Nephron (organoid): Measurements from ENCODE around the gene ZNF202.

Experiments used
- H3K27ac Mint-ChIP-seq, 3 experiments: 2 replicates each; pipeline ENCODE4 v1.8.0; 2020; ENCODE audit warnings: mixed read lengths in 3 of 3, mild to moderate bottlenecking in 2 of 3, moderate library complexity in 1 of 3
- H3K27me3 Mint-ChIP-seq: 2 replicates; pipeline ENCODE4 v1.8.0; 2021; ENCODE audit warnings: low read depth, mild to moderate bottlenecking, moderate library complexity, mixed read lengths
- H3K36me3 Mint-ChIP-seq: 2 replicates; pipeline ENCODE4 v1.8.0; 2020; ENCODE audit warnings: low read depth, mixed read lengths
- H3K4me1 Mint-ChIP-seq: 2 replicates; pipeline ENCODE4 v1.8.0; 2020; ENCODE audit warnings: mixed read lengths
- H3K4me3 Mint-ChIP-seq, 3 experiments: 2 replicates each; pipeline ENCODE4 v1.8.0; 2020; ENCODE audit warnings: mild to moderate bottlenecking in 3 of 3, mixed read lengths in 3 of 3, moderate library complexity in 2 of 3
- H3K9me3 Mint-ChIP-seq: 2 replicates; pipeline ENCODE4 v1.8.0; 2020; ENCODE audit warnings: mixed read lengths
- TF ChIP-seq, protein P1 (sequence below), 3 experiments: fragments of 200-600 bp; sonication (generic); IDR thresholded peaks; one replicate each; pipeline ENCODE4 v1.5.0; 2021; ENCODE audit warnings: antibody characterized with exemption in 3 of 3; ENCODE audit not compliant: unreplicated experiment in 3 of 3

The ZNF202 gene

DNA sequence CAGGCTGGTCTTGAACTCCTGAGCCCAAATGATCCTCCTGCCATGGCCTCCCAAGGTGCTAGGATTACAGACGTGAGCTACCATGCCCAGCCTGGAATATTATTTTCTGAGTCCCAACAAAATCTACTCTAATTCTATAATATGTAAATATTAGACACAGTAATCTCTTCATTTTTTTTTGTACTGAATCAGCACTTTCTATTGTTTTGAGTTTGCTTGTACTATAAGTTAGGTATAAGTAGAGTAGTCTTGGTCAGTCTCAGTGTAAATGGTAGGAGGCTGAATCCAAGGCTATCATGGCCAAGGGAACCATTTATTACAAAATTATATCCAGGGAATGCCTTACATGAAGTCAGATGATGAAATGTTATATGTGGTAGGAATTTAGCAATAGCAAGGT is 32.5 kb upstream of the ZNF202 start:
- H3K27me3 Mint-ChIP-seq, result no peaks in the 10 kb centered on the region
- TF ChIP-seq, protein P1, sequence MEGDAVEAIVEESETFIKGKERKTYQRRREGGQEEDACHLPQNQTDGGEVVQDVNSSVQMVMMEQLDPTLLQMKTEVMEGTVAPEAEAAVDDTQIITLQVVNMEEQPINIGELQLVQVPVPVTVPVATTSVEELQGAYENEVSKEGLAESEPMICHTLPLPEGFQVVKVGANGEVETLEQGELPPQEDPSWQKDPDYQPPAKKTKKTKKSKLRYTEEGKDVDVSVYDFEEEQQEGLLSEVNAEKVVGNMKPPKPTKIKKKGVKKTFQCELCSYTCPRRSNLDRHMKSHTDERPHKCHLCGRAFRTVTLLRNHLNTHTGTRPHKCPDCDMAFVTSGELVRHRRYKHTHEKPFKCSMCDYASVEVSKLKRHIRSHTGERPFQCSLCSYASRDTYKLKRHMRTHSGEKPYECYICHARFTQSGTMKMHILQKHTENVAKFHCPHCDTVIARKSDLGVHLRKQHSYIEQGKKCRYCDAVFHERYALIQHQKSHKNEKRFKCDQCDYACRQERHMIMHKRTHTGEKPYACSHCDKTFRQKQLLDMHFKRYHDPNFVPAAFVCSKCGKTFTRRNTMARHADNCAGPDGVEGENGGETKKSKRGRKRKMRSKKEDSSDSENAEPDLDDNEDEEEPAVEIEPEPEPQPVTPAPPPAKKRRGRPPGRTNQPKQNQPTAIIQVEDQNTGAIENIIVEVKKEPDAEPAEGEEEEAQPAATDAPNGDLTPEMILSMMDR (IDR thresholded peaks at IDR 0.05; ENCODE audit: unreplicated experiment in 3 of 3), result no peak
- no peak overlapping the region for H3K4me3 Mint-ChIP-seq
- H3K27ac Mint-ChIP-seq, result no peak overlapping the region
- H3K4me1 Mint-ChIP-seq, result no peaks in the 10 kb centered on the region
- H3K36me3 Mint-ChIP-seq, result no peaks in the 10 kb centered on the region
- H3K9me3 Mint-ChIP-seq, result no peaks in the 10 kb centered on the region

DNA sequence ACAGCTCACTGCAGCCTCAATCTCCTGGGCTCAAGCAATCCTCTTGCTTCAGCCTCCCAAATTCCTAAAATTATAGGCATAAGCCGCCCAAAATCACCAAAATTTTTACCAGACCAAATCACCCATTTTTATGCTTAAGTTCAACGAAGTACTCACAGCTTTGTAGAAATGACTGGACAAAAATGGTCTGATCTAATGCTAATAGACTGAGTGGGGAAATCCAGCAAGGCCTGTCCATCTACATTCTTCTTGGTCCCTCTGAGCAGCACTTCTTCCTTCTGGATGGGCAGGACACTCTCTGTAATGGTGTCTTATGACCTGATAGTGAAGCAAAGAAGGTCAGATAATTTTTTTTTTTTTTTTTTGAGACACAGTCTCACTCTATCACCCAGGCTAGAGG is 31.6 kb upstream of the ZNF202 start:
- H3K4me3 Mint-ChIP-seq, result no peak overlapping the region
- no peak overlapping the region for H3K27ac Mint-ChIP-seq
- H3K36me3 Mint-ChIP-seq, result no peaks in the 10 kb centered on the region
- H3K27me3 Mint-ChIP-seq, result no peaks in the 10 kb centered on the region
- no peaks in the 10 kb centered on the region for H3K9me3 Mint-ChIP-seq
- TF ChIP-seq, protein P1 (IDR thresholded peaks at IDR 0.05; ENCODE audit: unreplicated experiment in 3 of 3), result no peak
- no peaks in the 10 kb centered on the region for H3K4me1 Mint-ChIP-seq

DNA sequence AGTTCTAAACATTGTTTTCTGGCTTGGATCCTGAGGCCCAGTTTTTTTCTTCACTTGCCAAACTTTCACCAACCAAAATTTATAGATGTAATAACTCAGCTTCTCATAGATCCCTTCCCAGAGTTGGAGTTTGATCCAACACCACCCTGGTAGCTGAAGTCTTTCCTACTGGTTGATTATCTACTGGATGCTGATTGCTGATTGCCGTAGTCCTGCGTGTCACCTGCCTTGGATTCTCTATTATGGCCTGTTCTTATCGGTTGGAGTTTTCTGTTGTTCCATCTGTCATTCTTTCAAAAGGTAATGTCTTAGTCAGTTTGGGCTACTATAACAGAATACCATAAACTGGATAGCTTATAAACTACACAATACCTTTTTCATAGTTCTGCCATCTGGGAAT is 30.2 kb upstream of the ZNF202 start:
- Mint-ChIP-seq H3K36me3 (no peaks in the 10 kb centered on the region), H3K4me1 (no peaks in the 10 kb centered on the region), H3K9me3 (no peaks in the 10 kb centered on the region), H3K4me3 (no peak overlapping the region), H3K27me3 (no peaks in the 10 kb centered on the region), H3K27ac (no peak overlapping the region)
- TF ChIP-seq, protein P1 (IDR thresholded peaks at IDR 0.05; ENCODE audit: unreplicated experiment in 3 of 3), result no peak

DNA sequence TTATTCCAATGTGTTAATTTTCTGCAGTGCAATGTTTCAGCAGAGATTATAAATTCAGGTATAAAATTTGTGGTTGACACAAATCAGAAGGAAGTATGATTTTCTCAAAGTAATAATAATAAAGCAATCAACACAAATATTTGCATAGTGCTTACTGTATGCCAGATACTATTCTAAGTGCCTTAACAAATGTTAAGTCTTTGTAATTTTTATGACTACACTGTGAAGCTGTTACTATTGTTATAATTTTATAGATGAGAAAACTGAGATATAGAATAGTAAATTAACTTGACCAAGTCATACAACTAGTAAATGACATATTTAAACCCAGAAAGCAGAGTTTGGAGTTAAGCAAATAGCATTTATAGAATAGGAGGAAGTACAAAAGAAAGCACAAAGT is 29.3 kb upstream of the ZNF202 start:
- no peaks in the 10 kb centered on the region for H3K27me3 Mint-ChIP-seq
- no peaks in the 10 kb centered on the region for H3K9me3 Mint-ChIP-seq
- no peaks in the 10 kb centered on the region for H3K4me1 Mint-ChIP-seq
- no peaks in the 10 kb centered on the region for H3K36me3 Mint-ChIP-seq
- no peak overlapping the region for H3K27ac Mint-ChIP-seq
- TF ChIP-seq, protein P1 (IDR thresholded peaks at IDR 0.05; ENCODE audit: unreplicated experiment in 3 of 3), result no peak
- no peak overlapping the region for H3K4me3 Mint-ChIP-seq

DNA sequence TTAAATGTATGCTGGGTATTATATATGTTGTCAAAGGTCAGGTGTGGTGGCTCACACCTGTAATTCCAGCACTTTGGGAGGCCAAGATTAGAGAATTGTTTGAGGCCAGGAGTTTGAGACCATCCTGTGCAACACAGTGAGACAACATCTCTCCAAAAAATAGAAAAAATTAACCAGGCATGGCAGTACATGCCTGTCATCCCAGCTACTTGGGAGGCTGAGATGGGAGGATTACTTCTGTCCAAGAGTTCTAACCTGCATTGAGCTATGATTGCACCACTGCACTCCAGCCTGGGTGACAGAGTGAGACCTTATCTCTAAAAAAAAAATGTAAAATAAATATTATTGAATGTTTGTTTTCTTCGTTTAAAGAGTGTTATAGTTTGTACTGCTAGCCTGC is 24.1 kb upstream of the ZNF202 start:
- no peaks in the 10 kb centered on the region for H3K4me1 Mint-ChIP-seq
- peaks cover 14% of the 10 kb centered on the region for H3K9me3 Mint-ChIP-seq
- TF ChIP-seq, protein P1 (IDR thresholded peaks at IDR 0.05; ENCODE audit: unreplicated experiment in 3 of 3), result no peak
- no peak overlapping the region for H3K27ac Mint-ChIP-seq
- H3K4me3 Mint-ChIP-seq, result no peak overlapping the region
- H3K36me3 Mint-ChIP-seq, result no peaks in the 10 kb centered on the region
- no peaks in the 10 kb centered on the region for H3K27me3 Mint-ChIP-seq

DNA sequence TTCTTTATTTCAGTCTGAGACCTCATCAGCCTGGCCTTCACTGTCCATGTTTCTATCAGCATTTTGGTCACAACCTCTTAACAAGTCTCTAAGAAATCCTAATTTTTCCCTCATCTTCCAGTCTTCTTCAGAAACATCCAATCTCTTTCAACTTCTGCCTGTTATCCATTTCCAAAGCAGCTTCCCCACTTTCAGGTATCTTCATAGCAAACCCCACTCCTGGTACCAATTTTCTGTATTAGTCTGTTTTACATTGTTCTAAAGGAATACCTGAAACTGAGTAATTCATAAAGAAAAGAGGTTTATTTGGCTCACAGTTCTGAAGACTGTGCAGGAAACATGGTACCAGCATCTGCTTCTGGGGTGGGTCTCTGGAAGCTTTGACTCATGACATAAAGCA is 21.0 kb upstream of the ZNF202 start:
- TF ChIP-seq, protein P1 (IDR thresholded peaks at IDR 0.05; ENCODE audit: unreplicated experiment in 3 of 3), result no peak

More for the DNA sequence above, 21.0 kb upstream of the ZNF202 start:
- peaks cover 14% of the 10 kb centered on the region for H3K9me3 Mint-ChIP-seq
- H3K4me1 Mint-ChIP-seq, result no peaks in the 10 kb centered on the region
- H3K27ac Mint-ChIP-seq, result no peak overlapping the region
- H3K36me3 Mint-ChIP-seq, result no peaks in the 10 kb centered on the region
- no peak overlapping the region for H3K4me3 Mint-ChIP-seq
- H3K27me3 Mint-ChIP-seq, result no peaks in the 10 kb centered on the region
